ELR (cell line): ENCODE measurements around the gene RNU2-1.
"Not testable (repeated sequence)": the region's sequence is repeated elsewhere in the genome, so short reads cannot be mapped to it uniquely, and the experiment has no call there.

Experiments used
- DNase-seq: peaks from one replicate; pipeline ENCODE4 v3.0.0-alpha.2; 2015; ENCODE audit warnings: low read depth

RNU2-1 gene

DNA sequence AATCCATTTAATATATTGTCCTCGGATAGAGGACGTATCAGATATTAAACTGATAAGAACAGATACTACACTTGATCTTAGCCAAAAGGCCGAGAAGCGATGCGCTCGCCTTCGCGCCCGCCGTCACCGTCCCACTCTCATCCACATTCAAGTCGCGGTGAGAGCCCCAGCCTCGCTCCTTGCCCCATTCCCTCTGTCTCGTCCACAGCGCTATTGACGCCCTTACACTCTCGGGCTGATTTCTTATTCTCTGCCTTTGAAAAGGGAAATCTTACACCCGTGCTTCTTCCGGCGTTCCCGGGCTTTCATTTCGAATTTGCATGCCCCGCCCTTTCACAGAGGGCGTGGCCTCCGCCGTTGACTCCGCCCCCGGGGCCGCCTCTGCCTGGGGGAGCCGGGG, at the start of gene RNU2-1:
RNU2-1 (minus strand) TSS at position 101 of the 400 bp plus-strand sequence.
- DNase-seq = not testable (repeated sequence)

GRCh38 chr17:43272914-43273313, 39.1 kb upstream of the RNU2-1 start:
- DNase-seq = not testable (repeated sequence)

- DNase-seq = not testable (repeated sequence)
Observed at GRCh38 chr17:43272483-43272882, 38.7 kb upstream of the RNU2-1 start.

GRCh38 chr17:43270552-43271504, 37.1 kb upstream of the RNU2-1 start:
- DNase-seq = not testable (repeated sequence)

DNA sequence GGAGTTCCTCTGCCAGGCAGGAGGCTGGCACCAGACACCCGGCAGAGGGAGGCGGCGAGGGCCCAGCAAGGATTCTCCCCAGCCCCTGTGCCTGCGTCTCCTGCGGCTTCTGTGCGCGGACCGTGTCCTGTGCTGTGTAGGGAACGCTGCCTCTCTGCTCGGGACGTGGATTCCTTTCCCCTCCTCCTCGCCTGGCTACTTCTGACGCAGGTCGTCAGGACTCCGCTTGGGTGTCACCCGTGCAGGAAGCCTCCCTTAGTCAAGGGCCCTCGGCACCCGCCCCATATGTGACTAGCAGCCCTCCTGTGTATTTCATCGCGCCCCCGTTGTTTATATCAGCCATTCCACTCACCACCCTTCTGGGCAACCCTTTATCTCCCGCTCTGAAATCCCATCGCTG, 12.7 kb upstream of the RNU2-1 start:
- DNase-seq = not testable (repeated sequence)

DNA sequence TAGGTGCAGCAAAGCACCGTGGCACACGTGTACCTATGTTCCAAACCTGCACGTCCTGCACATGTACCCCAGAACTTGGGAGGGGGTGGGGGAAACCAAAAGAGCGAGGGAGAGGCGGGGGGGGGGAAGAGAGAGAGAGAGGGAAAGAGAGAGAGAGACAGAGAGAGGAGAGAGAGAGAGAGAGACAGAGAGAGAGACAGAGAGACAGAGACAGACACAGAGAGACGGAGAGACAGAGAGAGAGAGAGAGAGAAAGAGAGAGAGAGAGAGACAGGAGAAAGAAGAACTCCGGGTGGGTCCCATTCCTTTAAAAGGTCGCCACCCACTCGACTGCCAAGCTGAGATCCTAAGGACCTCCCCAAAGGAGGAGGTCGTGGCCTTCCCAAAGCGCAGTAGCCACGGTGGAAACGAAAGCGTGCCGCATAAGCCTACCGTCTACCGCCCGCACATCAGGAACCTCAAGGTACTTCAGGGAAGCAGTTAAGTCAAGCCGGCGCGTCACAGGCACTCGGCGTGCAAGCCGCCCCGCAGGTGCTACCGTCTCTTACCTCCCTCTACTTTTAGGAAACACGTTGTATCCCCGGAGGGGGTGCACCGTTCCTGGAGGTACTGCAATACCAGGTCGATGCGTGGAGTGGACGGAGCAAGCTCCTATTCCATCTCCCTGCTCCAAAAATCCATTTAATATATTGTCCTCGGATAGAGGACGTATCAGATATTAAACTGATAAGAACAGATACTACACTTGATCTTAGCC, 7.0 kb upstream of the RNU2-1 start:
- not testable (repeated sequence) for DNase-seq

DNA sequence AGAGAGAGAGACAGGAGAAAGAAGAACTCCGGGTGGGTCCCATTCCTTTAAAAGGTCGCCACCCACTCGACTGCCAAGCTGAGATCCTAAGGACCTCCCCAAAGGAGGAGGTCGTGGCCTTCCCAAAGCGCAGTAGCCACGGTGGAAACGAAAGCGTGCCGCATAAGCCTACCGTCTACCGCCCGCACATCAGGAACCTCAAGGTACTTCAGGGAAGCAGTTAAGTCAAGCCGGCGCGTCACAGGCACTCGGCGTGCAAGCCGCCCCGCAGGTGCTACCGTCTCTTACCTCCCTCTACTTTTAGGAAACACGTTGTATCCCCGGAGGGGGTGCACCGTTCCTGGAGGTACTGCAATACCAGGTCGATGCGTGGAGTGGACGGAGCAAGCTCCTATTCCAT, 5.8 kb upstream of the RNU2-1 start:
- DNase-seq = not testable (repeated sequence)

GRCh38 chr17:43233263-43233662, 514 bp downstream of the RNU2-1 start:
- DNase-seq = not testable (repeated sequence)

DNA sequence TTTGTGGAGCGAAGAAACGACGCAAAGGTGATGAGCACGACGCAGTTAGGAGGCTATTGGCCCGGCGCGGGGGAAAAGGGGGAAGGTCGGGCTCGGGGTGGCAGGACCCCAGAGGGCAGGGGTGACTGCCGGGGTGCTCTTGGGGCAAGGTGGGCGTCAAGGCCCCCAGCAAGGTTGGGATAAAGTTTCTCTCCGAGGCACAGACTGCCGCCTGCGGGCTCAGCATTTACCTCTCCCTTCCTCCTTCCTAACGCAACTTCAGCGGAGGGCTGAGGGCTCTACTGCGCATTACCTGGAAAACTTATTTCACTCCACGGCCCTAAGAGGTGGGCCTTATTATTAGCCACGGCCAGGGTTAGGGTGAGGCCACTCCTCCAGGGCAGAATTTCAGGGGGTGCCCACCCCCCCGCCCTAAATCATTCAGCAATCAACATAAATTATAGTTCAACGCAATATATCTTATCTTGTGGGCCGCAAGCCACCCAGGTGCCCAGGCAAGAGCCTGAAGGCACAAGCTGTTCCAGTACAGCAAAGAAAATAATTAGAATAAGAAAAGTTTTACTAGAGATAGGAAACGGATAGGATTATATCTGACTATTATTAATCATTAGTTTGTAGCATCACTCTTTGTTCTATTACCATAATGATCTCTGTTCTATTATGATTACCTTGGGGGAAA, 1.6 kb downstream of the RNU2-1 start:
- DNase-seq = peak; percentile 0

- DNase-seq = not testable (repeated sequence)
Observed at GRCh38 chr17:43231205-43232020, 2.4 kb downstream of the RNU2-1 start.

DNA sequence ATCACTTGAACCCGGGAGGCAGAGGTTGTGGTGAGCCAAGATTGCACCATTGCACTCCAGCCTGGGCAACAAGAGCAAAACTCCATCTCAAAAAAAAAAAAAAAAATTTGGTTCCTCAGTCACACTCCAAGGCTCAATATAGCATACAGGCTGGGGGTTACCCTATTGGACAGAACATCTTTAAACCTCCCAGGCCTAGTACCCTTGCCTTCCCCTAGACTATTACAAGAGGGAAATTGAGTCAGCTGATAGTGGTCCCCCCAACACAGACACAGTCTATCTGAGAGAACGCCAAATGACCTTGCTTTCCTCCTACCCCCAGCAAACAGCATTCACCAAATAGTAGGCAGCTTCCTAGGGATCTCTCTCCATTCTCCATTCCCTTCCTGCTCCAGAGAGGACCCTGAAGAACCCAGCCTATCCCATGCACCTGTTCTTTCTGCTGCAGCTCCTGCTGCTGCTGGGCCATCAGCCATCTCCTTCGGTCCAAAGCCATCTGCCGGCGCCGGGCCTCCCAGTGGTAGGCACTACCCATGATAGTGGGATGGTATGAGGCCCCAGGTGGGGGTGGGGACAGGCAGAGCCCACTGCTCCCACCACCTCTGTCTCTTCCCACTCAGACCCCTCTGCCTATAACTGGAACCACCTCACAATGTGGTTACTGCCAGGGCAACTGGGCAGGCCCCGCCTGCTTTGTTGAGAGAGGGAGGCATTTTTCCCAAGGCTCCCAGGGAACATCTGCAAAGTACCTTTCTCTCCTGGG, 5.6 kb downstream of the RNU2-1 start, which contains the start of gene CCDC200:
CCDC200 (minus strand) TSS at position 604 of the 763 bp plus-strand sequence; CDS start at position 535, 69 bp downstream.
- DNase-seq = not testable (repeated sequence)

GRCh38 chr17:43226393-43226792, 7.4 kb downstream of the RNU2-1 start:
- no peak for DNase-seq

DNA sequence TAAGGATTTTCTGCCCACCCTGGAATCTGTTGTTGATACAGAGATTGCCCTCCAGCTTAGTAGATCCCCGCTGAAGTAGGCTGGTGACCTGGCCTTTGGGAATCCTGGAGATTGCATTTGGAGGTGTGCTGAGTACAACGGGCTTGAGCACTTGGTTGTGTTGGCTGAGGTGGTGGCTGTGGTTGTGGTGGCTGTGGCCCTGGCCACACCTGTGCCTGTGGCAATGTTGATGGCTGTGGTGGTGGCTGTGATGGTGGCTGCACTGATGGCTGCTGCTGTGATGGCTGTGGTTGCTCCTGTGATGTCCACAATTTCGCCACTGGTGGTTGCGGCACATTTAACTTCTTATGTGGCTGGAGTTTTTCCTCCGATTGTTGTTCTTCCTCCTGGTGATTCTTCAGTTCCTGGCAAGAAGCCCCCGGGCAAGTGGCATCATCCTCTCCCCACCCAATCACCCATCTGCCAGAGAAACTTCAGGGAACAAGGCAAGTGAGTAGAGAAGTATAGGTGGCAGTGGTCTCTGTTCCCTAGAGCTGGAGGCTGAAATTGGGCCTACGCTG, 9.6 kb downstream of the RNU2-1 start:
- no peak for DNase-seq

DNA sequence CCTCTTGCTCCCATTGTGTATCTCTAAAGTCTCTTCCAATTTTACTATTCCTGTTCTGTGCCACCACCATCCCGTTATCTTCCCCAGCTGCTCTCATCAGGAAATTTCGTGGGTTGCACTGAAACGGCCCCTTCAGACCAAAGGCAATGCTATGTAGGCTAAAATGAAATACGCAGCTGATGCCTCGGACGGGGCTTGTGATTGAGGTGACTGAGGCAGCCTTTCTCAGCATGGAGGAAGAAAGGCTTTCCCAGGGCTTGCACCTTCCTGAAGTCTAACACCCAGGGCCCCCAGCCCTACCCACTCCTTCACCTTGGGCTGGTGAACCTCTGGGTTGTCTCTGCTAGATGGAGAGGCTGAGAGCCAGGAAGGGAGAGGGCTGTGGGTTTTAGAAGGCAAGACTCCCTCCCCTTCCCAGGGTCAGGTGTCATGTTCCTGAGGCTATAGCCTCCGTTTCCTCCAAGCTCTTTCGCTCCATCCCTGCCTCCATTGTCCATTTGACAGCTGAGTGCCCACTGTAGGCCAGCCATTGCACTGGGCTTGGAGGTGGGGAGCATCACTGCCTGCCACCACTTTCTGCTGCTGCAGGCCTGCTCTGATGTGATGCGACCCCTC, 13.2 kb downstream of the RNU2-1 start:
- no peak for DNase-seq

DNA sequence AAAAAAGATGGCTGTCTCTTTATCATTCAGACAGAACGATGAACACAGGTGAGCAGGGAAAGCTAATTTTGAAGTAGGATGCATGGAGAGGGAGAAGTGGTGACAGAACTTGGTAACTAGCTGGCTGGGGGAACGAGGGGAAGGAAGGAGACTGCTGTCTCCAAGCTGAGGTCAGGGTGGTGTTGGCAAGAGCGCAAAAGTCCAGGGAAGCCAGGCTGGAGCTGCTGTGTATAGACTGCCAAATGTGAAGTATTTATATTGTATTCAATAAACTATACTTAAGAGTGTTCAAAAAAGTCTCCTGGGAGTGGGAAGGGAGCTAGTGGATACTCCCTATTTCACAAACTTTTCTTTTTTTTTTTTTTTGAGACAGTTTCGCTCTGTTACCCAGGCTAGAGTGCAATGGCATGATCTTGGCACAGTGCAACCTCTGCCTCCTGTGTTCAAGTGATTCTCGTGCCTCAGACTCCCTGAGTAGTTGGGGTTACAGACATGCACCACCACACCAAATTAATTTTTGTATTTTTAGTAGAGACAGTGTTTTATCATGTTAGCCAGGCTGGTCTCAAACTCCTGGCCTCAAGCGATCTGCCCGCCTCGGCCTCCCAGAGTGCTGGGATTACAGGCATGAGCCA, 13.9 kb downstream of the RNU2-1 start:
- DNase-seq = no peak

DNA sequence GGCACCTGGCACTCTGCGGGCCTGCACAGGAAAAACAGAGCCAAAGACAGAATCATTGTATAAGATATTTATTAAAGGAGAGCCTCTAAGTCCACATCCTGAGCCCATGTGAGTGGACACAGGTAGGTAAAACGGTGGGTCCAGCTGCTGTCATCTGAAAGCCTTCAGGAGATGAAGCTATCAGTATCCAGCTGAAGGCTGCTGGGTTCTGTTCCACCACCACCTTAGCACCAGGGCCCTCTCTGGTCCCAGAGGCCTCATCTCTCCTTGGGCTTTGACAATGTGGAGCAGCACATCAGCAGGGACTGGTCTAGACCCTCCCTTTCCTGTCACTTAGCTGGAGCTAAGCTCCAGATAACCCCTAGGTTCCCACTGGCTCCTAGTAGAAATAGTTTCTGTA, 14.8 kb downstream of the RNU2-1 start:
- DNase-seq = no peak

- no peak for DNase-seq
Observed at GRCh38 chr17:43217614-43218087, 16.1 kb downstream of the RNU2-1 start.

DNA sequence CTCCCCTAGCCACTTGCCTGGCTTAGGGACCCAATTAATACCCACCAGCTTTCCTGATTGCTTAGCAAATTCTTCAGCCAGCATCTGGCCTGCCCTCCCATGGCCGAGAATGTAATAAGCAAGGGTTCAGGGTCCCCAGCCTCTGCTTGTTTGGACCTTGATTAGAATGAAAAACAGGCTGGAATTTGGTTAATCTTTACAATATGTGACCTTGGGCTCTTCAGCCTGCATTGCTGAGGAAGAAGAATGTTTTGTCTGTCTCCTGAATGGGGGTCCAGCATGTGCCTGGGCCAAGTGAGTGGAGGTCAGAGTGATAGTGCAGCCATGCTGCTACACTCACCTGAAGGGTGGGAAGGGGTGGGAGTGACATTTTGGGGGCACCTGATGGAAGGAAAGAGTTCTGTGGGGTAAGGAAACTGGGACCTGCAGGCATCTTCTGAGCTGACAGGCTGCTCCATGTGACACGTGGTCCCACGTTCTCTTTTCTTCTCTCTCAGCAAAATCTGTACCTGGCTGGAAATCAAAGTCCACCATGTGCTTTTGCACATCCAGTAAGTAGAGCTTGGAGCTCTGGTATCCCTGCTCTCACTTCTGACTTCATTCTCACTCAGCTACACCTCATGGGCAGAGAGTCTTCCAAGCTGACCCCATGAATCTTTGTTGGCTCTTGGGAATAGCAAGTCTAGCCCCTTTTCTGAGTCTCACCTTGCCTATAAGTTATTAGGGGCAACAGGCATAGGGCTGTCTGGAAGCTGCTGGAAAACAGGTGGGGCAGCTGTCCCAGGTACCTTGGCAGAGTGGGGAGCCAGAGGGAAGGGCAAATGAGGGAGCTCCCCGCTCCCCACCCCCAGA, 16.8 kb downstream of the RNU2-1 start:
- no peak for DNase-seq
